Mesenteric fat pad (tissue), 1 donor: ENCODE measurements around the gene PCDHGB4. TPM values are rescaled to one million over a fixed set of nuclear protein-coding genes. Genes with fewer than 3 reads are reported as not detected.
"Not testable (repeated sequence)": the region's sequence is repeated elsewhere in the genome, so short reads cannot be mapped to it uniquely, and the experiment has no call there.

Experiments used
- DNase-seq: peaks from one replicate; pipeline ENCODE4 v3.0.0-alpha.2; 2020; ENCODE audit warnings: low spot score
- total RNA-seq: library from RNA; stranded (reverse); fragmentation: NEBNext Ultra II Directional; extraction: Animal tissue kit (Norgen Biotek cat#: 25700); gene quantifications from one replicate; pipeline ENCODE4 v1.2.1, GENCODE V29; 2021
- donor health status: DM: yes; HTN: yes; CAD: no.

The PCDHGB4 gene
- total RNA-seq, 1 donor from 2014 or later: 3.2 TPM

- DNase-seq: peak; percentile 62
Measured at GRCh38 chr5:141366016-141366896, 21.2 kb upstream of the PCDHGB4 start.

DNA sequence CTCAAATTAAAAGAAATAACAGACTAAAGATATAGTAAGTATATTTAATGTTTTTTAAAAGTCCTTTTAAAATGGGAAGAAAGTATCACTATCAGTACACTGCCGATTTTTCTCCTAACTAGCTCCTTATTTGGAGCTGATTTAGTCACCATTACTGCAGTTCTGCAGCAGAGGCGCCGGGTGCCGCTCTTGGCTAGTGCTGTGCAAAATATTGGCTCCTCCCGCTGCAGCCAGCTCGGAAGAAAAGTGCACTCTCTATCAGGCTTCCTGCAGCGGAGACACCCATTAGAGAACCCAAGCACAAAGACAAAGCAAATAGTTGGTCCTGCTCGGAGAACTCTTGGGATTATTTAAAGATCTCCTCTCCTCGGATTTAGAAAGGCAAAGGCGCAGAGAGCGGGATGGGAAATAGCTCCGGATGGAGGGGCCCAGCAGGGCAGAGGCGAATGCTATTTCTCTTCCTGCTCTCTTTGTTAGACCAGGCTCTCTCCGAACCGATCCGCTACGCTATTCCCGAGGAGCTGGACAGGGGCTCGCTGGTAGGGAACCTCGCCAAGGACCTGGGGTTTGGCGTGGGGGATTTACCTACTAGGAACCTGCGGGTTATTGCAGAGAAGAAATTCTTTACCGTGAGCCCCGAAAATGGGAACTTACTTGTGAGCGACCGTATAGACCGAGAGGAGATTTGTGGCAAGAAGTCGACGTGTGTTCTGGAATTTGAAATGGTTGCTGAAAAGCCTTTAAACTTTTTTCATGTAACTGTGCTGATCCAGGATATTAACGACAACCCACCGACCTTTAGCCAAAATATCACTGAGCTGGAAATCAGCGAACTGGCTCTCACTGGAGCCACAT, 17.3 kb upstream of the PCDHGB4 start, which contains the start of gene PCDHGB3:
PCDHGB3 (plus strand) TSS at position 249 of the 855 bp plus-strand sequence; CDS start at position 402, 153 bp downstream.
- DNase-seq: peak; percentile 67

GRCh38 chr5:141371572-141372475, 15.7 kb upstream of the PCDHGB4 start:
- DNase-seq: no peak

GRCh38 chr5:141373673-141374317, 13.7 kb upstream of the PCDHGB4 start, which contains the start of gene PCDHGA6:
Gene PCDHGA6 (plus strand): TSS chr5:141373891. CDS start chr5:141374084, 193 bp downstream.
- DNase-seq: peak; percentile 67

DNA sequence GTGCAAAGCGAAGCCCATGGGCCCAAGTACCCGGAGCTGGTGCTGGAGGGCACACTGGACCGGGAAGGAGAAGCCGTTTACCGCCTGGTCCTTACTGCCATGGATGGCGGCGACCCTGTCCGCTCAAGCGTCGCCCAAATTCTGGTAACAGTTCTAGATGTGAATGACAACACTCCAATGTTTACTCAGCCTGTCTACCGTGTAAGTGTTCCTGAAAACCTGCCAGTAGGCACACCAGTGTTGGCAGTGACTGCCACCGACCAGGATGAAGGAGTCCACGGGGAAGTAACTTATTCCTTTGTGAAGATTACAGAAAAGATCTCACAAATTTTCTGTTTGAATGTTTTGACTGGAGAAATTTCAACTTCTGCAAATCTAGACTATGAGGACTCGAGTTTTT, 12.9 kb upstream of the PCDHGB4 start:
- DNase-seq: no peak

- peak; percentile 72 for DNase-seq
Measured at GRCh38 chr5:141375444-141376155, 11.9 kb upstream of the PCDHGB4 start.

- no peak for DNase-seq
Measured at GRCh38 chr5:141382469-141383294, 4.8 kb upstream of the PCDHGB4 start, which contains the start of gene PCDHGA7. Gene PCDHGA7 (plus strand): TSS chr5:141382742. CDS start chr5:141382900, 158 bp downstream.

DNA sequence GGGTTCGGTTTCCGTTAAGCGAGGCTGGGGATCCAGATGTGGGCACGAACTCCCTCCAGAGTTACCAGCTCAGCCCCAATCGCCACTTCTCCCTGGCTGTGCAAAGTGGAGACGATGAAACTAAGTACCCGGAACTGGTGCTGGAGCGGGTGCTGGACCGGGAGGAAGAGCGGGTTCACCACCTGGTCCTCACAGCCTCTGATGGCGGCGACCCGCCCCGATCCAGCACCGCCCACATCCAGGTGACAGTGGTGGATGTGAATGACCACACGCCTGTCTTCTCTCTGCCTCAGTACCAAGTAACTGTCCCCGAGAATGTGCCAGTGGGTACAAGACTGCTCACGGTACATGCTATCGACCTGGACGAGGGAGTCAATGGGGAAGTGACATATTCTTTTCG, 4.2 kb upstream of the PCDHGB4 start:
- no peak for DNase-seq

- no peak for DNase-seq
Measured at GRCh38 chr5:141384471-141385267, 2.8 kb upstream of the PCDHGB4 start.

GRCh38 chr5:141388661-141389060, 1.2 kb downstream of the PCDHGB4 start:
- no peak for DNase-seq

DNA sequence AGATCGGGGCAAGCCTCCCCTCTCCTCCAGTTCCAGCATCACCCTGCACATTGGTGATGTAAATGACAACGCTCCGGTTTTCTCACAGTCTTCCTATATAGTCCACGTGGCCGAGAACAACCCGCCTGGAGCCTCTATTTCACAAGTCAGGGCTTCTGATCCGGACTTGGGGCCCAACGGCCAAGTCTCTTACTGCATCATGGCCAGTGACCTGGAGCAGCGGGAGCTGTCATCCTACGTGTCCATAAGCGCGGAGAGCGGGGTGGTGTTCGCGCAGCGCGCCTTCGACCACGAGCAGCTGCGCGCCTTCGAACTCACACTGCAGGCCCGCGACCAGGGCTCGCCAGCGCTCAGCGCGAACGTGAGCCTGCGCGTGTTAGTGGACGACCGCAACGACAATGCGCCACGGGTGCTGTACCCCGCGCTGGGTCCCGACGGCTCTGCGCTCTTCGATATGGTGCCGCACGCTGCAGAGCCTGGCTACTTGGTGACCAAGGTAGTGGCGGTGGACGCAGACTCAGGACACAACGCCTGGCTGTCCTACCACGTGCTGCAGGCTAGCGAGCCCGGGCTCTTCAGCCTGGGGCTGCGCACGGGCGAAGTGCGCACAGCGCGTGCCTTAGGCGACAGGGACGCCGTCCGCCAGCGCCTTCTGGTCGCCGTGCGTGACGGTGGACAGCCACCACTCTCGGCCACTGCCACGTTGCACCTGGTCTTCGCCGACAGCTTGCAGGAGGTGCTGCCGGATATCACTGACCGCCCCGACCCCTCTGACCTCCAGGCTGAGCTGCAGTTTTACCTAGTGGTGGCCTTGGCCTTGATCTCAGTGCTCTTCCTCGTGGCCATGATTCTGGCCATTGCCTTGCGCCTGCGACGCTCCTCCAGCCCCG, 1.9 kb downstream of the PCDHGB4 start:
- no peak for DNase-seq

DNA sequence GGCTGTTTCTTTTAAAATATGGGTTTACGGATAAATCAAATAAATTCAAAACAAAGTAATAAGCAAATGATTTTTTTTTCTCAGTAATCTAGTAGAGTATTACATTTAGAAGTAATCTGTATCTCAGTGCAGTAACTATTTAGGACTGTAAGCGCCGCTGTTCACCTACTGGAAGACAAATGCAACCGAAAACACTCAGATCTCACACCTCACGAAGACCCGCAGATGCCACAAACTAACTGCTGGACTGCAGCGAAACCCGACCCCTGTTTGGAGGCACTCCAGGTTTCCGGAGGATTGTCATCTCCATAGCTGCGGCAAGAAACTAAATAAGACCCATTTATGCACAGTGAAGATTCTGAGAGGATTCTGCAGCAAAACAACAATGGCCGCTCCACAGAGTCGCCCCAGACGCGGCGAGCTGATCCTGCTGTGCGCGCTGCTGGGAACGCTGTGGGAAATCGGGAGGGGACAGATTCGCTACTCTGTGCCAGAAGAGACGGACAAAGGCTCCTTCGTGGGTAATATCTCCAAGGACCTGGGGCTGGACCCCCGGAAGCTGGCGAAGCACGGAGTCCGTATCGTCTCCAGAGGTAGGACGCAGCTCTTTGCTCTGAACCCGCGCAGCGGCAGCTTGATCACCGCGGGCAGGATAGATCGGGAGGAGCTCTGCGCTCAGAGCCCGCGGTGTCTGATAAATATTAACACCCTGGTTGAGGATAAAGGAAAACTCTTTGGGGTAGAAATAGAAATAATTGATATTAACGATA, 5.1 kb downstream of the PCDHGB4 start, which contains the start of gene PCDHGA8:
PCDHGA8 (plus strand) TSS at position 205 of the 770 bp plus-strand sequence; CDS start at position 386, 181 bp downstream.
- no peak for DNase-seq

GRCh38 chr5:141393267-141393666, 5.8 kb downstream of the PCDHGB4 start:
- DNase-seq: no peak

DNA sequence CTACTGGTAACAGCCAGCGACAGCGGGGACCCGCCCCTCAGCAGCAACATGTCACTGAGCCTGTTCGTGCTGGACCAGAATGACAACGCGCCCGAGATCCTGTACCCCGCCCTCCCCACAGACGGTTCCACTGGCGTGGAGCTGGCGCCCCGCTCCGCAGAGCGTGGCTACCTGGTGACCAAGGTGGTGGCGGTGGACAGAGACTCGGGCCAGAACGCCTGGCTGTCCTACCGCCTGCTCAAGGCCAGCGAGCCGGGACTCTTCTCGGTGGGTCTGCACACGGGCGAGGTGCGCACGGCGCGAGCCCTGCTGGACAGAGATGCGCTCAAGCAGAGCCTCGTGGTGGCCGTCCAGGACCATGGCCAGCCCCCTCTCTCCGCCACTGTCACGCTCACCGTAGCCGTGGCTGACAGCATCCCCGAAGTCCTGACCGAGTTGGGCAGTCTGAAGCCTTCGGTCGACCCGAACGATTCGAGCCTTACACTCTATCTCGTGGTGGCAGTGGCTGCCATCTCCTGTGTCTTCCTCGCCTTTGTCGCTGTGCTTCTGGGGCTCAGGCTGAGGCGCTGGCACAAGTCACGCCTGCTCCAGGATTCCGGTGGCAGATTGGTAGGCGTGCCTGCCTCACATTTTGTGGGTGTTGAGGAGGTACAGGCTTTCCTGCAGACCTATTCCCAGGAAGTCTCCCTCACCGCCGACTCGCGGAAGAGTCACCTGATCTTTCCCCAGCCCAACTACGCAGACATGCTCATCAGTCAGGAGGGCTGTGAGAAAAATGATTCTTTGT, 7.1 kb downstream of the PCDHGB4 start:
- not testable (repeated sequence) for DNase-seq
